NAMALWA (cell line): ENCODE results near the gene CFAP251.

Experiments
- DNase-seq: peaks from one replicate; pipeline ENCODE4 v3.0.0-alpha.2; 2015; ENCODE audit warnings: low spot score

Gene CFAP251

DNA sequence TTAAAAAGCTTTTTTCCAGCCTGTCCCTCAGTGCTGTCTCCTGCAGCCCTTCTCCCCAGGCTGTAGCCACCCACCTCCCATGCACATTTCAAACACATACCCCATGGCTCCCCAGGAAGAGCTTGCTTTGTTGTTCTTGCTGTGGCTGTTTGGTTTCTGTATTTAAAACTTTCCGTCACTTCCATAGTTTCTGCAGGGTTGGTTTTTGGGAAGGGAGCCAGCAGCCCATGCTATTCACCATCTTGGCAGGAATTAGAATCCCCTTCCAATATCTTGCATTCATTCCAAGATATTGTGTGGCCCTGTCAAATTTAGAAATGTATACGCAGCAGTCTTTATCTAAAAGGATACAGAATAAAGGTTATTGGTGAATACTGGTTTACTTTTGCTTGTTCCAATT lies 29.6 kb downstream of the CFAP251 start:
- no peak for DNase-seq

DNA sequence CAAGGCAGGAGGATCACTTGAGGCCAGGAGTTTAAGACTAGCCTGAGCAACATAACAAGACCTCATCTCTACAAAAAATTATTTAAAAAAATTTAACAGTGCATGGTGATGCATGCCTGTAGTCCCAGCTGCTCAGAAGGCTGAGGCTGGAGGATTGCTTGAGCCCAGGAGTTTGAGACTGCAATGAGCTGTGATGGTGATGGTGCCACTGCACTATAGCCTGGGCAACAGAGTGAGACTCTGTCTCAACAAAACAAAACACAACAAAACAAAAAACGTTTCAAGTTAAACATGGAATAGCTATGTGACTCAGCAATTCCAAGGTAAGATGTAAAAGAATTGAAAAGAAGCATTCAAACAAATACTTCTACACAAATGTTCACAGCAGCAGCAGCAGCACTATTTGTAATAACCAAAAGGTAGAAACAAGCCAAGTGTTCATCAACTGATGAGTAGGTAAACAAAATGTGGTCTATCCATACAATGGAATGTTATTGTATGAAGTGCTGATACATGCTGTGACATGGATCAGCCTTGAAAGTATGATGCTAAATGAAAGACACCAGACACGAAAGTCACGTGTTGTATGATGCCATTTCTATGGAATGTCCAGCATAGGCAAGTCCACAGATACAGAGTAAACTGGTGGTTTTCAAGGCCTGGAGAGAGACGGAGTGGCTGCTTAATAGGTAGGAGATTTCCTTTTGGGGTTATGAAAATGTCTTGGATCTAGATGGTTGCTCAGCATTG lies 31.4 kb downstream of the CFAP251 start:
- DNase-seq: no peak

DNA sequence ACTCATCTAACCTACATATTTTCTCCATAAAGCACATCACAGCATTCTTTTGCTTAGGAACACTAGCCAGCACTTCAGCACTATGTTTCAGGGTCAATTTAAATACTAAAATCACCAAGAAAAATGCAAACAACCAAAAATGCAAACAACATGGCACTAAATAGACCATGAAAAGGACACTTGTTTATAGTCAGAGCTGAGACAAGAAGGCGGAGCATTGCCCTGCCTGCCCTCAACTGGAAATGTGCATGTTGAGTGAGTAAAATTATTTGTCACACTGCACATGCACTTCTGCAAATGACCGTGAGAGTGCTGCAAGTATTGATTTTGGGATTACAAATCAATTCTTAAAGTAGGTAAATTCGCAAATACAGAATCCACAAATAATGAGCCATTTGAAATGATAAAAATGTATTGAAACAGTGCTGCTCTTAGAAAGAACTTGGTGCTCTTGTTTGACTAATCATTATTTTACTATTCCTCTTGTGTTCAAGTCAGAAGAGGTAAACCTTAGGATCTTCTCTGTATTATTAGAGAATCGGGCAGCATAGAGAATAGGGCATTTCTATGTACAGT lies 34.8 kb downstream of the CFAP251 start:
- no peak for DNase-seq

DNA sequence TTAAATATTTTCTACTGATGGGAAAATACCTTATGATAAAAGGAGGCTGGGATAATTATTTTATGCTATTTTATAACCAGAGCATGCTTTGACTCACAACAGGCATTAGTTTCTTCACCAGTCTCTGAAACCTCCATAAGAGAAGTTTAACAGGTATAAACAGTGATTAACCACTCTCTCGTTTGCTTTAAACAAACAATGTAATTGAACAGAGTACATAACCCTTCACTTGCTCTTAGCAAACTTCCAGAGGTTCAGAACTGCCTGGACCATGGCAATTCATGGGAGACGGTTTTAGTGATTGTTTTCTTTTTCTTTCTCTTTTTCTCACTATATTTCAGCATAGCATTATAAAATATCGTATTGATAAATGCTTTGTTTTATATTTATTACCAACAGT lies 35.3 kb downstream of the CFAP251 start:
- no peak for DNase-seq

DNA sequence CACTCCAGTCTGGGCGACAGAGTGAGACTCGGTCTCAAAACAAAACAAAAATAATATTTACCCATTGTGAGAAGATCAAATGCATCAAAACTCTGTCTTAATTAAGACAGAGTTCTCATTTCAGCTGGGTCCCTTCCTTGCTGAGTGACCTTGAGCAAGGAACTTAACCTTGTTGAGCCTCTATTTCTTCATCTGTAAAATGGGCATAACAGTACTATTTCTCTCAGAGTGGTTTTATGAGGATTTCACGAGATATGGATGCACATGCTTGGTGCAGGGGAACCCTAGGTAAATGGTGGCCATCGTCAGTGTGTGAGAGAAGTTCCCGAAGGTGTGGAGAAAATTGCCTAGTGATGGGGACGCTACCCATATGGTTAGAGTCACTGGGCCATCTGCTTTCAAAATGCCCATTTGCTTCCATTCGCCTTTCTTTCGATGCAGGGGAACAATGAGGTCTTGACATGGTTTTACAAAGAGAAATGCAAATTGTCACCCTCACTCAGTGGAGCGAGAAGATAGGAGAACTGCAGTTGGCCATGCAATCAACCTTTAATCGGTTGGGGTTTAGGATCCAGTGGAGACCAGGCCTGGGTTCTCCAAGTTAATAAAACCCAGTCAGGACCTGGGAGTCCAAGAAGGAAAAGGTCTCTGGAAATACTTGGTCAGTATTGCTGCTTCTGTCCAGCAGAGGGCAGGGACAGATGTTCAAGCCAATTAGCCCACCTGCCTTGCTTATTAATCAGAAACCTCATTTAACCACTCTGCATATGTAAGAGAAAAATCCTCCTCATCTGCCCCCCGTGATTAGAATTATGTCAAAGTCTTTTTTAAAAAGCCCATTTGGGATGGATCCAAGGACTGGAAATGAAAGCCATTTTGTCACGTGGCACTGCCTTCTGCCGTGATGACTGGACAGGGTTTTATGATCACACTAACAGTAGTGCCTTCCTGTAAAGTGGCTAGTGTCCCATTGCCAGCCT lies 37.2 kb downstream of the CFAP251 start:
- peak; percentile 28 for DNase-seq

DNA sequence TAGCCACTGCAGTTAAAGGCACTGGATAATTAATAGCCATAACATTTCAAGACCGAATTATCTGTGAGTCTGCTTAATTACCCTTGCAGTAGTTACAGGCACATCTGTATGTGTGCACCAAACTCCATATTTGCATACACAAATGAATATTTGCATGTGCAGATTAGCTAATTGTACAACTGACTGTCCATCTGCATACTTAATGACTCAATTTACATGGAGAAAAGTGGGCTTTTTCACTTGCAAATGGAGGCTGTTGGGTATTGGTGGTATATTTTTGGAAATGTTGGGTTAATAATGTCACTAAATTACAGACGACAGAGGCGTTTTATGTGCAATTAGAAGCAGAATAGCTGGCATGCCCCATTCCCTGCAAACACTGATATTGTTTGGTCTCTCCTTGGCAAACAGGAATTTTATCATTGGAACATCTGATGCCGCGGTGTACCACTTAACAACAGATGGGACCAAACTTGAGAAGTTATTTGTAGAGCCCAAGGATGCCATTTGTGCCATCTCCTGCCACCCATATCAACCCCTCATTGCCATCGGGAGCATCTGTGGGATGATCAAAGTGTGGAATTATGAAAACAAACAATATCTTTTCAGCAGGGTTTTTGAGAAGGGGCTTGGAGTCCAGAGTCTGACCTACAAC lies 39.6 kb downstream of the CFAP251 start:
- DNase-seq: peak; percentile 30

DNA sequence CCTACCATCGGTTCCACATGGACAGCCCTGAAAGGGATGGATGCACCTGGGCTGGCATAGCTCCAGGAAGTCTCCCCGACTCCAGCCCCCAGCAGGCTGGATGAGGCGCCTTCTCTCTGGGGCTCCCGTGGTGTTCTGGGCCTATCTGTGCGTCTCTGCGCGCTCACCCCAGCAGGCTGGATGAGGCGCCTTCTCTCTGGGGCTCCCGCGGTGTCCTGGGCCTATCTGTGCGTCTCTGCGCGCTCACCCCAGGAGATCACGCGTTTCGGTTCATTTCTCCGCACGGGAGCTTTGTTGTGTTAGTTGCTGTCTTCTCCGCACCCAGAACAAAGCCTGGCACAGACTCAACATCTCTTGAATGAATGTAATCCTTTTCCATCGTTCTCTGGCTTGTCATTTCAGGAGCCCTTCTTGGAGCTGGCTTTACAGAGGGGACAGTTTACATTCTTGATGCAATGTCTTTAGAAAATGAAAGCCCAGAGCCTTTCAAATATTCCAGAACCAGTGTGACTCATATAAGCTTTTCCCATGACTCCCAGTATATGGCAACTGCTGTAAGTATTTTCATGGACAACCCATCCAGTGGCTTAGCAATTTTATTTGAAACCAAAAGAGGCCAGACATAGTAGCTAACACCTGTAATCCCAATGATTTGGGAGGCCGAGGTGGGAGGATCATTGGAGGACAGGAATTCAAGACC lies 40.3 kb downstream of the CFAP251 start:
- no peak for DNase-seq

DNA sequence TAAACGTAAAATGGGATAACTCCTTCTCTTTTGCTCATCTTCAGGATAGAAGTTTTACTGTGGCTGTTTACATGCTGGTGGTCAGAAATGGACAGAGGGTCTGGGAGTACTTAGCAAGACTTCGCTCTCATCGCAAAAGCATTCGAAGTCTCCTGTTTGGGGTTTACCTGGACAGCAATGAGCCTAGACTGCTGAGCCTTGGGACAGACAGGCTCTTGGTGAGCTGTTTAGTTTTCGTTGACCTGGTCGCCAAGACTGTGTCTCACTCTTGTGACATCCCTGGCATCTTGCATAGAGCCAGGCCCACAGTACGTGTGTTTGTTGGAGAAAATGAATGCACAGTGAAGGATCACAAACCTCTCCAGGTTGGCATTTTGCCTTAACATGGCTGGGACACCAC lies 42.1 kb downstream of the CFAP251 start:
- DNase-seq: no peak

DNA sequence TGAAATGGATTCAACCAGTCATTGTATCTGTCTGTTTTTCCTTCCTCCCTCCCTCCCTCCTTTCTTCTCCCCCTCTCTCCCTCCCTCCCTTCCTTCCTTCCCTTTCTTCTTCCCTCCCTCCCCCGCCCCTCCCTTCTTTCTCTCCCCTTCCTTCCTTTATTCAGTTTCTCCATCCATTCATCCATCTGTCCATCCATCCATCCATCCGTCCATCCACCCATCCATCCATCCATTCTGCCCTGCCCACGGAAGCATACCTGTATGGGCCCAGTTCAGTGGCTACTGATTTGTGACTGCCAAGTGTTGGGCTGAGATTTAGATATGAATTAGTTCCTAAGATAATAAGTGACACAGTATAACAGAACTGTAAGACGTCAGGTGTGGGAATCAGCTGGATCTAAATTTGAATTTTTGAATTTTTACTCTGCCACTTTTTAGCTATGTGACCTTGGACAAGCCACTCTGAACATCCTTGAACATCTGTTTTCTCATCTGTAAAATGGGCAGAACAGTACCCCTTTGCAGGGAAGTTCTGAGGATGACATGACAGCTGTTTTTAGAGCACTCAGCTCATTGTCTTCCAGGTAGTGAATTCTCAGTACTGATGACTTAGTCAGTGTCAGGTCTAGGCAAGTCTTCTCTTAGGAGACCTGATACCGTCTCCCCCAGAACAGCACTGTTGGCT lies 42.9 kb downstream of the CFAP251 start:
- no peak for DNase-seq

DNA sequence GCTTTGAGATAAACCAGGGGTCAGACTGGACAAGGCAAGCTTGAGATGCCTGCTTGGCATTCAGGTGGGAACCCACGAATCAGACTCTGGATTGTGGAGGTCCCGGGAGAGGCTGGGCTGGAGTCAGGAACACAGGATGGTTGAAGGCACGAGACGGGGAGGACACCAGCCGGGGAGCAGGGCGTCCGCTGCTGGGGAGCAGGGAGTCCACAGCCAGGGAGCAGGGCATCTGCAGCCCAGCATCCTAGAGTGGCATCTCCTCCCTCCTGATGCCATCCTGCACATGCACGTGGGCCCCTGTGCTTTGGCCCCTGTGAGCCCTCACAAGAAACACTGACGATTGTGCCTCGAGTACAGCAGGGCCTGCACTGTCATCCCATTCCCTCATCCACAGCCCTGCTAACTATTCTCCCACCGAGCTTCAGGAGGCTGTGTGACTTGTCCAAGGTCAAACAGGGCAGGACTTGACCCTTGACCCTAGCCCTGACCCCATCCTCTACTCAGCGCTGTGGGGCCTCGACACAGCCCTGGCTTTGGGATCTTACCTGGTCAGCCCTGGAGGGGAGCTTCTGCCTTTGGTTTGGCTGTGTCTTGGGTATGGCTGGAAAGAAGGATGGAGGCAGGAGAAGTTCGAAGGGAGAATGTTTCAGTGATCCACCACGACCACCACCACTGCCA lies 45.1 kb downstream of the CFAP251 start:
- DNase-seq: no peak

DNA sequence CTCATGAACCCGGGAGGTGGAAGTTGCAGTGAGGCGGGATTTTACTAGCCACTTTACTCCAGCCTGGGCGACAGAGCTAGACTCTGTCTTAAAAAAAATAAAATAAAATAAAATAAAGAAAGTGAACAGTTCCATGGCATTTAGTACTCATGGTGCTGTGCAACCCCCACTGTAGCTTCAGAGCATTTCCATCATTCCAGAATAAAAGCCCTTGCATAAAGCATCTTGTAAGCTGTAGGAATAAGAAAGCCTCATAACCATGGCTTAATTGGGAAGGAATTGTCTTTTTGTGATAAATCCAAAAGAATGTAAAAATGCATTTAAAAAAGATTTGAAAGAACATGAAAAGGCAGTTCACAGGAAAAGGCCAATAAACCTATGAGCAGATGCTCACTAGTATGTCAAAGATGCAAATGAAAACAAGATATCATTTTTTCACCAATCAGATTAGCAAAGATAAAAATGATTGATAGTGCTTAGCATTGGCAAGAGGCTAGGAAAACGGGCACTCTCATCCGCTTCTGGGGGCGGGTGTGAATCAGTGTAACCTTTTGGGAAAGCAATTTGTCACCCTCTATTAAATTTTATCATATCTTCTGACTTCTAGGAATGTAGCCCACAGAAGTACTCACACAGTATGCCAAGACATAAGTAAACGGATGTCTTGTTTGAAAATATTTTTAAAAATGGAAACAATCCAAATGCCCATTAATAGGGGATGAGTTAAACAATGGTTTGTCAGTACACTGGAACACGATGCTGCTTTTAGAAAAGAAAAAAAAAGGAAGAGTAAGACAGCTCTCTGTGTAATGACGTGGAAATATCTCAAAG lies 46.6 kb downstream of the CFAP251 start:
- DNase-seq: no peak

DNA sequence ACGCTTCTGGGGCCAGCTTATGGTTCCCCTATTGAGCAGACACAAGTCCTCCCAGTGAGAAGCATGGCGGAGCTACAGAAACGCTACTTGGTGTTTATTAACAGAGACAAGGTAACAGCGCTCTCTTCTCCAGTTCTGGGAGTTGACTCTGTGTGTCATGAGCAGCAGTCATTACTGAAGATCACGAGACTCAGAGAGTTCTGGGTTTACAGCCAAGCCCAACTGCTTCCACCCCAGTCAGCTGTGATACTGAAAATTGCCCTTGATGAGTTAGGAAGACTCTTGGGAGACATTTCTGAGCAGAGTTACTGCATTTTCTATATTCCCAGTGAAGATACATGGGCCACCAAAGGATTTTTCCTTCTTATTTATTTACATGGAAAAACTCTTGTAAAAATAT lies 48.6 kb downstream of the CFAP251 start:
- DNase-seq: no peak

DNA sequence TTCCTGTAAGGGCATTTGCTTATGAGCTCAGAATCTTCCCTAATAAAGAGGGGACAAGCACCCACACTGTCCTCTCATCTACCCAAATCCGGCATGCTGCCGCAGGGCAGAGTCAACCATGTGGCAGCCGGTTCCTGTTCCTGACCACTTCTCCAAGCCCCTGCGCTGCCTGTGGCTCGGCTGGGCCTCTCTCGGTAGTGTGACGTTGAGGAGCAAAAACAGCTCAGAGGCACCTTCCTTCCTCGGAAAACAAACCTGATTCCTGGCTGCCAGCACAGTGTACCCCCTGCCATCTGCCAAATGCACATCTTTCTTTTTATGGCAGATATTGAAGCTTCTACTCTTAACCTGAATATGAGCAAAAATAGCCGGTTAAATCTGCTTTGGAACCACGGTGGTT lies 50.5 kb downstream of the CFAP251 start:
- DNase-seq: no peak

DNA sequence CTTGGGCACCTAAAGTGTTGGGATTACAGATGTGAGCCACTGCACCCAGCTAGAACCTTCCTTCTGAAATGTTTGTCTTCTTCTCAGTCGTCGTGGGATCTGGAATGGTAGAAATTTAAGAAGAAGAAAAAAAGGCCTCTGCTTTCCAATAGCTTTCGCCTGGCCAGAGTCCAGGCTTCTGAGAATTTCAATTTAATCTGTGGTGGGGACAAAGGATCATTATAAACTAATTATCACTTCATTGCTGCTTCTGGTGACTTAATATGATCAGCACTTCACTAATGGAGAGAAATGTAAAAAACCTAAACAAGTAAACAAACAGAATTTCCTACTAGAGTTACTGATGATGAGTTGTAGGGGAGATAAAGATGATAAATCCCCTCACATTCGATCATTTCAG lies 51.3 kb downstream of the CFAP251 start:
- DNase-seq: no peak

DNA sequence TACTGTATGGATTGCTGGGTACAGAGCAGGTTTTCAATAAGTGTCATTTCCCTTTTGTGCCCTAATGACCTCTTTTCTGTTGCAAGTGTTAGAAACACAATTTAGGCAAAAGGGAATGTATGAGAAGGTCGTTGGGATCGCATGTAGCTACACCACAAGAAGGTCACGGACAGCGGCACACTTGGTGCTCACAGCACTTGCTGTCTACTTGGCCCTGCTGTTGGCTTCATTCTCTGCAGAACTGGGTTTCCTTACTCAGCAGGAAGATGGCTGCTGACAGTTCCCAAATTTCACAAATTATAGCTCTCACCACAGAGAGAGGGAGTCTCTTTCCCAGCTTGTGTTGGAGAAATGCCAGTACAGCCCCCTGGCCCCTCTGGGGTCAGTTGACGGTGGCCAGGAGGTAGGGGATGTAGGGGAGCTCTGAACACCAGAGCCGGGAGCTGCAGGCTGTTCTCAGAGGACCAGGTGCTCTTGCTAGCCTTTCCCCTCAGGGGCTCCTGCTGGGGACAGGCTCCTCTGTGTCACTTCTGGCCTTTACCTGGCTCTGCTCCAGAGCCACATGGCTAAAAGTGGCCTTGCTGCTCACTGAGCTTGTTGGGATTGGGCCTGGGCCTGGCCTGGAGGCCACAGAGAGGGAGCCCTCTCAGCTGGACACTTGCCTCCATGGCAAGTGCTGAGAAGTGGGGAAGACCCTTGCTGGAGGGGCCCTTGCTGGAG lies 52.3 kb downstream of the CFAP251 start:
- no peak for DNase-seq

DNA sequence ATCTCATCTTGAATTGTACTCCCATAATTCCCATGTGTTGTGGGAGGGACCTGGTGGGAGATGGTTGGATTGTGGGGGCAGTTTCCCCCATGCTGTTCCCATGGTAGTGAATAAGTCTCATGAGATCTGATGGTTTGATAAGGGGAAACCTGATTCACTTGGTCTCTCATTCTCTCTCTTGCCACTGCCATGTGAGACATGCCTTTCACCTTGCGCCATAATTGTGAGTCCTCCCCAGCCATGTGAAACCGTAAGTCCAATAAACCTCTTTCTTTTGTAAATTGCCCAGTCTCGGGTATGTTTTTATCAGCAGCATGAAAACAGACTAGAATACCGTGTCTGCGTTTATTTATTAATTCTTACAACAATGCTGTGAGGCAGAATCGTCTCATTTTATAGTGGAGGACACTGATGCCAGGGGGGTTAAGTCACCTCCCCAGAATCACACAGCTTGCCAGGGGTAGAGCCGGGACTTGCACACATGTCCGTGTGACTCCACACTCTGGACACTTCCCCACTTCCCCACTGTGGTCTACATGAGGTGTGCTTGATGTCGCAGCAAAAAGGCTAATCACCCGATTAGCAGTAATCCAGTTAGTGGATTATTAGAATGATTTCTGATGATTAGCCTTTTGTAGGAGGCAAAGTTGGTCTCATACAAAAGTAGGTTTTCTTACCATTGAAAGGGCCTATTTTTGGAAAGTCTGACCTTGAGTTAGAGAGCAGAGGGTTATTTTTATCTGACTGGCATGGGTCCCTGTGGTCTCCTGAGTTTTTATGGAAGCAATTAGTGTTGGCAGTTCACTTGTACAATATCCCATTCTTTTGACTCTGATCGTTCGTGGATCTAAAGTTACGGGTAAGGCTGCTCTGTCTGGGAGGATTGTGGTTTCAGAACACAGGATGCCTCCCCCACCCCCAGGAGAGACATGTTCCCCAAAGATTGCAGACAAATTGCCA lies 55.9 kb downstream of the CFAP251 start:
- no peak for DNase-seq

DNA sequence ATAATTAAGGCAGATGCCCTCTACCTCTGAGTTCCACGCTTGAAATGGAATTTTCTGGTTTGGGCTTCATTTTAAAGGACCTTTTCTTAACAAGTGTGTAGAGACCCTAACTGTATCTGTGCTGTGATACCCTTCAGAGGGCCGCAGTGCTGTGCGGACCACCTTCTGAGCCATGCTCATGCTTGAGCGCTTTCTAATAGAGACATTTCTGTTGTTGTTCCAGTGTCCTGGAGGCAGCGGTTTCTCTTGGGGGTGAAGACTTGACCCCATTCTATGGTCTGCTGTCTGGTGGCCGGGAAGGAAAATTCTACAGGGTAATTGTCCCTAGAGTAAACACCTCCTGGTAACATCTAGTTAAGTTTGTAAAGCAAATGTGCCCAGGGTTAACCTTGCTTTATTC lies 56.6 kb downstream of the CFAP251 start:
- no peak for DNase-seq

DNA sequence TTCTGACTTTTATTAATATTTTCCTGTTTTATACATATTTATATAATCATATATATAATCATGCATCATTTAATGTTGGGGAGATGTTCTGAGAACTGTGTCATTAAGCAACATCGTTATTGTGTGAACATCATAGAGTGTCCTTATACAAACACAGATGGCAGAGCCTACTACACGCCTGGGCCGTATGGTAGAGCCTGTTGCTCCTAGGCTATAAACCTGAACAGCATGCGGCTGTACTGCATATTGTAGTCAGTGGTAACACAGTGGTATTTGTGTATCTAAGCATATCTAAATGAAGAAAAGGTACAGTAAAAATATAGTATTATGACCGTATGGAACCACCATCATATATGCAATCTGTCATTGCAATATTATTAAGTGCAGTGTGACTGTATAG lies 58.6 kb downstream of the CFAP251 start:
- no peak for DNase-seq
